Chondrocyte (in vitro differentiated cells): ENCODE data around the gene GRIK2. TPM values are rescaled to one million over a fixed set of nuclear protein-coding genes. Genes with fewer than 3 reads are reported as not detected.

Experiments
- DNase-seq: peaks from one replicate; pipeline ENCODE4 v3.0.0; 2021; ENCODE audit warnings: mixed read lengths, low spot score
- H3K27ac Mint-ChIP-seq: one replicate; pipeline ENCODE4 v1.8.0; 2021; ENCODE audit warnings: mild to moderate bottlenecking, moderate library complexity, mixed read lengths; ENCODE audit not compliant: unreplicated experiment
- H3K27me3 Mint-ChIP-seq: 2 replicates; pipeline ENCODE4 v1.8.0; 2021; ENCODE audit warnings: low read depth, mixed read lengths
- H3K36me3 Mint-ChIP-seq: 2 replicates; pipeline ENCODE4 v1.8.0; 2021; ENCODE audit warnings: low read depth, mixed read lengths
- H3K4me1 Mint-ChIP-seq: 2 replicates; pipeline ENCODE4 v1.8.0; 2021; ENCODE audit warnings: low read depth, mild to moderate bottlenecking, mixed read lengths
- H3K4me3 Mint-ChIP-seq: one replicate; pipeline ENCODE4 v1.8.0; 2021; ENCODE audit warnings: mild to moderate bottlenecking, moderate library complexity, mixed read lengths; ENCODE audit not compliant: unreplicated experiment
- H3K9me3 Mint-ChIP-seq: 2 replicates; pipeline ENCODE4 v1.8.0; 2021; ENCODE audit warnings: low read depth, mixed read lengths
- total RNA-seq: library from RNA; stranded (reverse); gene quantifications from 3 replicates; pipeline ENCODE4 v1.2.1, GENCODE V29; 2021
- TF ChIP-seq, protein P1 (sequence below): fragments of 200-600 bp; sonication (generic); IDR thresholded peaks from 2 replicates; pipeline ENCODE4 v1.5.0; 2021; ENCODE audit warnings: antibody characterized with exemption, mild to moderate bottlenecking, moderate library complexity

The GRIK2 gene
- total RNA-seq, 1 donor from 2014 or later, result 8.2 TPM

DNA sequence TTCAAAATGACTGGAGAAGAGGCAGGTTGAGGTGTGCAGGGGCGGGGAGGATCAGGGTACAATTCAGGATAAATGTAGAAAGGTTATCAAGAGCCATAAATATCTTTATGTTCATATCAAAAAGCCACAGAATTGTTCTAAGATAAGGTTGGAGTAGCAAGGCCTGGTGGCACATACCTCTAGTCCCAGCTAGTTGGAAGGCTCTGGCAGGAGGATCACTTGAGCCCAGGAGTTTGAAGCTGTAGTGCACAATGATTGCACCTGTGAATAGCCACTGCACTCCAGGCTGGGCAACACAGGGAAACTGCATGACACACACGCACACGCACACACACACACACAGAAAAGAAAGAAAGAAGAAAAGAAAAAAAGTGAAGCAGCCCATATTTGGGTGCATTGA lies 194.8 kb downstream of the GRIK2 start:
- DNase-seq, result peak; percentile 22
- no peak overlapping the region for H3K27ac Mint-ChIP-seq
- H3K27me3 Mint-ChIP-seq, result peaks cover 2% of the 10 kb centered on the region
- no peaks in the 10 kb centered on the region for H3K36me3 Mint-ChIP-seq
- H3K4me1 Mint-ChIP-seq, result peaks cover 5% of the 10 kb centered on the region
- H3K4me3 Mint-ChIP-seq, result no peak overlapping the region
- no peaks in the 10 kb centered on the region for H3K9me3 Mint-ChIP-seq
- TF ChIP-seq, protein P1, sequence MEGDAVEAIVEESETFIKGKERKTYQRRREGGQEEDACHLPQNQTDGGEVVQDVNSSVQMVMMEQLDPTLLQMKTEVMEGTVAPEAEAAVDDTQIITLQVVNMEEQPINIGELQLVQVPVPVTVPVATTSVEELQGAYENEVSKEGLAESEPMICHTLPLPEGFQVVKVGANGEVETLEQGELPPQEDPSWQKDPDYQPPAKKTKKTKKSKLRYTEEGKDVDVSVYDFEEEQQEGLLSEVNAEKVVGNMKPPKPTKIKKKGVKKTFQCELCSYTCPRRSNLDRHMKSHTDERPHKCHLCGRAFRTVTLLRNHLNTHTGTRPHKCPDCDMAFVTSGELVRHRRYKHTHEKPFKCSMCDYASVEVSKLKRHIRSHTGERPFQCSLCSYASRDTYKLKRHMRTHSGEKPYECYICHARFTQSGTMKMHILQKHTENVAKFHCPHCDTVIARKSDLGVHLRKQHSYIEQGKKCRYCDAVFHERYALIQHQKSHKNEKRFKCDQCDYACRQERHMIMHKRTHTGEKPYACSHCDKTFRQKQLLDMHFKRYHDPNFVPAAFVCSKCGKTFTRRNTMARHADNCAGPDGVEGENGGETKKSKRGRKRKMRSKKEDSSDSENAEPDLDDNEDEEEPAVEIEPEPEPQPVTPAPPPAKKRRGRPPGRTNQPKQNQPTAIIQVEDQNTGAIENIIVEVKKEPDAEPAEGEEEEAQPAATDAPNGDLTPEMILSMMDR, result no peak

DNA sequence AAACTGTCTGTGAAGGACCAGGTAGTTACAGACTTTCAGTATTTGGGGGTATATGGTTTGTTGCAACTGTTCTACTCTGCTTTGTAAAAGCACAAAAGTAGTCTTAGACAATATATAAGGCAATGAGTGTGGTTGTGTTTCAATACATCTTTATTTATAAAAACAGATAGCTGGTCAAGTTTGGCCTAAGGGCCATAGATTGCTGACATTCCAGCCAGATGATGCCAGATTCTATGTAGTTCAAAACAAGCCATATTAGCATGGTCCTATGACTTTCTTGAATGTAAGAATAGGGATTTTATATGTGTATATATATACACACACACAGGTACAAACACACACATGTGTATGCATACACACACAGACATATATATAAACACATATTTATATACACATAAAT lies 201.8 kb downstream of the GRIK2 start:
- H3K27me3 Mint-ChIP-seq, result peaks cover 2% of the 10 kb centered on the region
- no peak for DNase-seq
- peaks cover 26% of the 10 kb centered on the region for H3K4me1 Mint-ChIP-seq
- TF ChIP-seq, protein P1, result no peak
- H3K4me3 Mint-ChIP-seq, result no peak overlapping the region
- no peaks in the 10 kb centered on the region for H3K36me3 Mint-ChIP-seq
- H3K9me3 Mint-ChIP-seq, result no peaks in the 10 kb centered on the region
- no peak overlapping the region for H3K27ac Mint-ChIP-seq

DNA sequence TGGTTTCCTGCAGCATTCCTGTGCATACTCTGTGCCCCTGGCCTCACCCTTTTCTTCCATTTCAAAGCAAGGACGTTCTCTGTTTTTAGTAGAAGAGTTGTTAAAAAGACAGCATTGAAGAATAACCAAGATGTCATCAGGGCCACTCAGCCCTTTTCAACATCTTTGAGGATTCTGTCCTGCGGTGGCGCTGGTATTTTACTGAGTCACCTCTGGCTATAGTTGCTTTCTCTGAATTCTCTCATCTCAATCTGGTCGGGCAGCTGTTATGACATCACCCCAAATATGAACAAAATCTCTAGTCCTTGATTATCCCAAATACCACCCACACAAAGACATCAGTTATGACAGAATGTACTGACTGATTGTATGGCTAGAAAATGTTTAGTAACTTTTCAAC lies 204.2 kb downstream of the GRIK2 start:
- Mint-ChIP-seq H3K4me1 (peaks cover 26% of the 10 kb centered on the region), H3K27ac (peak overlapping the region; percentile 32), H3K27me3 (peaks cover 2% of the 10 kb centered on the region), H3K4me3 (no peak overlapping the region), H3K36me3 (peaks cover 5% of the 10 kb centered on the region), H3K9me3 (peaks cover 12% of the 10 kb centered on the region)
- TF ChIP-seq, protein P1, result no peak
- no peak for DNase-seq

DNA sequence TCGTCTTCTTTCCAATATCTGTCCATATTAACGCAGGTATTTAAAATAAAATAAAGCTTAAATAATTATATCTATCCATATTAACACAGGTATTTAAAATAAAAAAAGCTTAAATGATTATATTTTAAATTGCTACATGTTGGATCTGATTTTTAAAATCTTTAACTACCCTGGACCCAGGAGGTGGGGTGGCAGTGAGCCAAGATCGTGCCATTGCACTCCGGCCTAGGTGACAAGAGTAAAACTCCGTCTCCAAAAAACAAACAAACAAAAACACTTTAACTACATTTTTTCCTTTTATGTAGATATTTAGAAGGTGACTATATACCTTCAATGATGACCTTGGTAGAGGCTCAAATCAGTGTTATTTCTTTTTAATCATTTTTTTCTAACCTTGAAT lies 211.9 kb downstream of the GRIK2 start:
- TF ChIP-seq, protein P1, result no peak
- peaks cover 7% of the 10 kb centered on the region for H3K36me3 Mint-ChIP-seq
- peaks cover 12% of the 10 kb centered on the region for H3K9me3 Mint-ChIP-seq
- H3K27me3 Mint-ChIP-seq, result peaks cover 2% of the 10 kb centered on the region
- no peak overlapping the region for H3K27ac Mint-ChIP-seq
- H3K4me3 Mint-ChIP-seq, result no peak overlapping the region
- H3K4me1 Mint-ChIP-seq, result no peaks in the 10 kb centered on the region
- no peak for DNase-seq

DNA sequence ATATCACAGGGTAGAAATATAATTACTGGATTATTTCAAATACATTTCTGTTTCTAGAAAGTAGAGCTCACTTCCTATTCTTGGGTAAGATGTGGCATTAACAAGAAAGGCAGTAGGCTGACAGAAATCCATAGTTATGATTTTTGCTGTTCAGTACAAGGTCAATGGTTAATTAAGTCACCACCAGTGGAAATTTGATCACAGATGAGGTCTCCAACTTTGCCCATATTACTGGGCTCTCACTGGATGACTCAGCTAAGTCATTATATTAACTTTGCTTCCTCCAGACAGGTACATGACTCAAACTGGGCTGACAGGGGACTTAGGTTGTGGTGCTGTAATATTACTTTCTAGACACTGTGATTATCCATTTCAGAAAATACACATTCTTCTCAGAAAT lies 212.4 kb downstream of the GRIK2 start:
- TF ChIP-seq, protein P1, result no peak
- Mint-ChIP-seq H3K4me3 (no peak overlapping the region), H3K36me3 (peaks cover 7% of the 10 kb centered on the region), H3K27ac (no peak overlapping the region), H3K27me3 (peaks cover 2% of the 10 kb centered on the region), H3K4me1 (no peaks in the 10 kb centered on the region), H3K9me3 (peaks cover 12% of the 10 kb centered on the region)
- no peak for DNase-seq
